ENCODE data around the gene CYP2A7.
"Not testable (repeated sequence)": the region's sequence is repeated elsewhere in the genome, so short reads cannot be mapped to it uniquely, and the experiment has no call there.

Gene CYP2A7

GRCh38 chr19:40896843-40897789 is 15.1 kb upstream of the CYP2A7 start:
- DNase-seq, result not testable (repeated sequence)

GRCh38 chr19:40896418-40896796 is 14.4 kb upstream of the CYP2A7 start:
- no peak for DNase-seq

- no peak for DNase-seq
Observed at GRCh38 chr19:40893112-40893511, 11.1 kb upstream of the CYP2A7 start.

DNA sequence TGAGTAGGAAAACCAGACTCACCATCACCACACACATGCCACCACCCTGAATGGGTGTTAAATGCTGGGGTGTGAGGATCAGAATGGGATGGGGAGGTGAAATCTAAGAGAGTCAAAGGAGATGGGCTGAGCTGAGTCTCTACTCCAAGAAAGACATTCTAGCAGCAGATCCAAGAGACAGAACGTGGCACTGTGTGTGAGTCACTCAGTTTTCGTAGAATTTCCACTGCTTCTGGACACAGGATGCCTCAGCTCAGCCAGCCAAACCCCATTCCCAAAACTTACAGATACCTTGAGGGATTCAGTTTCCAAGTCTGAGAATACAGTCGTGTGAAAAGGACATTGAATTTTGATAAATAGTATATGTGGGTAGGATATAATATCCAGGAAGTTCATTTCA is 7.3 kb upstream of the CYP2A7 start:
- DNase-seq, result no peak

- DNase-seq, result no peak
Observed at GRCh38 chr19:40888191-40888590, 6.2 kb upstream of the CYP2A7 start.

DNA sequence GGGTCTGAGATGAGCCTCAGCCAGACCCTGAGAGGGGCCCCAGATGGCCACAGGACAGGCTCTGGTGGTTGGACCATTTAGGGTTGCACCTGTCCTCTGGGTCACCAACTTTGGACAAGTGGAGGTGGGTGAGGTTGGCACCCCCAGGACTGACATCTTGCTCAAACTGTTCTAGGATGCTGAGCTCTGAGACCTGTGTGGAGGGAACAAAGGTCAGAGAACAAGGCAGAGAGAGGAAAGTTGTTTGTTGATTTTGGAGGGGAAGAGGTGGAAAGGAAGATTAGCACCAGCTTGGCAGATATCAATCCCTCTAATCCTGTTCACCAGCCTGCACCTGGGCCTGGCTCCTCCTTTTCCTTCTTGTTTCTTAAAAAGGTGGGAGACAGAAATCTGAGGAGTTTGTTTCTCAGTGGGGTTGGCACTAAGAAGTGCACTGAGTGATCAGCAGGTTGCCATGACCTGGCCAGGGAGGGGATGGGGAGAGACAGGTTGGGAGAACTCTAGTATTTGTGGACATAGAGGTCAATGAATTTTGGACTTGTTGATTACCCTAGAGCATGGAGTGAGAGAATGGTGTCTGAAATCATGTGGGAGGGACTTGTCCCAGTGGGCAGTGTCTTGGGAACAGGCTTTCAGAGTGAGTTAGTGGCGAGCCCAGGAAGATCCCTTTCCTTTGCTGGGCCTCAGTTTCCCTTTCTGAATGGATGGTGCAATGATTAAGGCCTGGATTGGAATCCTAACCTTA is 2.3 kb upstream of the CYP2A7 start:
- DNase-seq, result not testable (repeated sequence)

GRCh38 chr19:40879349-40879748 is 2.7 kb downstream of the CYP2A7 start:
- not testable (repeated sequence) for DNase-seq

DNA sequence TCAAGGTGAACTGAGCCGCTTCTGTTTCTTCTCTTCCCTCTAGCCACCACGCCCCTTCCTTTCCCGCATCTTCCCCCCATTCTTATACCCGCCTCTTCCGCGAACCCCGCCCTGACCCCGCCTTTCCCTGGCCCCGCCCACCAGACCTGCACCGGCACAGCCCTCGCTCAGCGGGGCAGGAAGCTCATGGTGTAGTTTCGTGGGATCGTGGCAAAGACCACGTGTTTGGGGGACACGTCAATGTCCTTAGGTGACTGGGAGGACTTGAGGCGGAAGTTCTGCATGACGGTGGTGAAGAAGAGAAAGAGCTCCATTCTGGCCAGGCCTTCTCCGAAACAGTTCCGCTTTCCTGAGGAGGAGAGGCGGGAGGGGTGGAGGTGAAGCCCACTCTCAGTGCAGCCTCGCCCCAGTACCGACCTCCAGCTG is 6.5 kb downstream of the CYP2A7 start:
- DNase-seq, result not testable (repeated sequence)

DNA sequence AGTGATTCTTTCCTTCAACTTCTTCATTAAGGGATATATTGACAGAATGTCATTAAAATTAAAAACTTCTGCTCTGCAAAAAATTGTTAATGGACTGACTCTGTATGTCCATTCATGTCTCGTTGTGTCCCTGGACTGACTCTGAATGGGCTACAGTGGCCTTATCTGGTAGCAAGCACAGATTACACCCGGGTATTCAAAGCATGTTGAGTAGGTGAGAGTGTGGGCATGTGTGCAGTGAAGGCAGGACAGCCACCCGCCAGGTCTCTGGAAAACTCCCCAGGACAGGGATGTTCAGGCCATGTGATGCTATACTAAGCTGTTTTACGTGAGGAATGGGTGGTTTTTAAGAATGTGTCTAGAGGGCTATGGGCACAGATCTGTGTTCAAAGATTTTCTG is 7.2 kb downstream of the CYP2A7 start:
- DNase-seq, result not testable (repeated sequence)

DNA sequence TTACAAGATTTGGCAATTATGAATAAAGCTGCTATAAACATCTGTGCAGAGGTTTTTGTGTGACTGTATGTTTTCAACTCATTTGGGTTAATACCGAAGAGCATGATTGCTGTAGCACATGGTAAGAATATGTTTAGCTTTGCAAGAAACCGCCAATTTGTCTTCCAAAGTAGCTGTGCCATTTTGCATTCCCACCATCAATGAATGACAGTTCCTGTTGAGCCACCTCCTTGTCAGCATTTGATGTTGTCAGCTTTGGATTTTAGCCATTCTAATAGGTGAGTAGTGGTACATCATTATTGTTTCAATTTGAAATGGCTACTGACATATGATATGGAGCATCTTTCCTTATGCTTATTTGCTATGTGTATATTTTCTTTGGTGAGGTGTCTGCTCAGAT is 8.2 kb downstream of the CYP2A7 start:
- DNase-seq, result not testable (repeated sequence)

DNA sequence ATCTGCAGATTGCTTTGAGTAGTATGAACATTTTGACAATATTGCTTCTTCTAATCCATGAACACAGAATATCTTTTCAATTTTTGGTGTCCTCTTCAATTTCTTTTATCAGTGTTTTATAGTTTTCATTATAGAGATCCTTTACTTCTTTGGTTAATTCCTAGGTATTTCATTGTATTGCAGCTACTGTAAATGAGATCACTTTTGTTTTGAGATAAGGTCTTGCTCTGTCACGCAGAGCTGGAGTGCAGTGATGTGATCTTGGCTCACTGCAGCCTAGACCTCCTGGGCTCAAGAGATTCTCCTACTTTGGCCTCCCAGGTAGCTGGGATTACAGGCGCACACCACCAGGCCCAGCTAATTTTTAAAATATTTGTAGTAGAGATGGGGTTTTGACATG is 9.8 kb downstream of the CYP2A7 start:
- no peak for DNase-seq

DNA sequence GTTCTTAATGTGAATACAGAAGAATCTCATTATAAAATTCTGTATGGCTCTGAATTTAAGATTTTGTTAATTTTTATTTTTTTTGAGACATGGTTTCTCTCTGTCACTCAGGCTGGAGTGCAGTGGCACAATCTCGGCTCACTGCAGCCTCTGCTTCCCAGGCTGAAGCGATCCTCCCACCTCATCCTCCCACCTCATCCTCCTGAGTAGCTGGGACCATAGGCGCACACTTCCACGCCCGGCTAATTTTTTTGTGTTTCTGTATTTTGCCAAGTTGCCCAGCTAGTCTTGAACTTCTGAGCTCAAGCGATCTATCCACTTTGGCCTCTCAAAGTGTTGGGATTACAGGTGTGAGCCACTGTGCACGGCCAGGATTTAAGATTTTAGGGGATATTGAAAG is 14.3 kb downstream of the CYP2A7 start:
- DNase-seq, result no peak

GRCh38 chr19:40864739-40865496 is 17.1 kb downstream of the CYP2A7 start:
- DNase-seq, result not testable (repeated sequence)

DNA sequence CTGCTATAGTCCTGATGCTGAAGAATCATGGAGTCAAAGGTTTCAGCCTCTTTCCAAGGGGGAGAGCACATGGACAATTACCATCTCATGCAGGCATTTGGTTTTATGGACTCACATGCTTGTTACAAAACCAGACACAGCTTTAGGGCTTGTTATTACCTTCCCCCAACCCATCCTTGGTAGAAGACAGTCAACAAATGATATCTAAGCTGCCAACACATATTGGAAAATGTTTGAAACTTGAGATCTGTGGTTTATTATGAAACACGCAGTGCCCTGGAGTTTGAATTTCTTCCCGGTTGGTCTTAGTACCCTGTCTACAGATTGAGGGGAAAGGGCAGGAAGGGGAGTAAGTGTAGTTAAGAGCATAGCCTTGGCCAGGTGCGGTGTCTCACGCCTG is 19.2 kb downstream of the CYP2A7 start:
- DNase-seq, result no peak

- DNase-seq, result no peak
Observed at GRCh38 chr19:40862333-40862732, 19.7 kb downstream of the CYP2A7 start.

DNA sequence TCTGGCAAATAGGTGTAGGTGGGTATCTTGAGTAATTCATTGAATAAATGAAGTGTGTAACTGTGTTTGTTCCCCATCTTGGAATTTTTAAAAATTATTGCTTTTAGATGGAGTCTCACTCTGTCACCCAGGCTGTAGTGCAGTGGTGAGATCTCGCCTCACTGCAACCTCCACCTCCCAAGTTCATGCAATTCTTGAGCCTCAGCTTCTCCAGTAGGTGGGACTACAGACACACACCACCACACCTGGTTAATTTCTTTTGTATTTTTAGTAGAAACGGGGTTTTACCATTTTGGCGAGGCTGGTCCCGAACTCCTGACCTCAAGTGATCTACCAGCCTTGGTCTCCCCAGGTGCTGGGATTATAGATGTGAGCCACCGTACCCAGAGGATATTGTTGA is 23.9 kb downstream of the CYP2A7 start:
- DNase-seq, result no peak

DNA sequence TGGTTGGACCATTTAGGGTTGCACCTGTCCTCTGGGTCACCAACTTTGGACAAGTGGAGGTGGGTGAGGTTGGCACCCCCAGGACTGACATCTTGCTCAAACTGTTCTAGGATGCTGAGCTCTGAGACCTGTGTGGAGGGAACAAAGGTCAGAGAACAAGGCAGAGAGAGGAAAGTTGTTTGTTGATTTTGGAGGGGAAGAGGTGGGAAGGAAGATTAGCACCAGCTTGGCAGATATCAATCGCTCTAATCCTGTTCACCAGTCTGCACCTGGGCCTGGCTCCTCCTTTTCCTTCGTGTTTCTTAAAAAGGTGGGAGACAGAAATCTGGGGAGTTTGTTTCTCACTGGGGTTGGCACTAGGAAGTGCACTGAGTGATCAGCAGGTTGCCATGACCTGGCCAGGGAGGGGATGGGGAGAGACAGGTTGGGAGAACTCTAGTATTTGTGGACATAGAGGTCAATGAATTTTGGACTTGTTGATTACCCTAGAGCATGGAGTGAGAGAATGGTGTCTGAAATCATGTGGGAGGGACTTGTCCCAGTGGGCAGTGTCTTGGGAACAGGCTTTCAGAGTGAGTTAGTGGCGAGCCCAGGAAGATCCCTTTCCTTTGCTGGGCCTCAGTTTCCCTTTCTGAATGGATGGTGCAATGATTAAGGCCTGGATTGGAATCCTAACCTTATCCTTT is 29.4 kb downstream of the CYP2A7 start:
- DNase-seq, result not testable (repeated sequence)

- DNase-seq, result not testable (repeated sequence)
Observed at GRCh38 chr19:40850277-40850676, 31.8 kb downstream of the CYP2A7 start, which contains the start of gene CYP2A6. Gene CYP2A6, minus strand, starts transcription at chr19:40850447. Its CDS starts 21 bp downstream, at chr19:40850426.

DNA sequence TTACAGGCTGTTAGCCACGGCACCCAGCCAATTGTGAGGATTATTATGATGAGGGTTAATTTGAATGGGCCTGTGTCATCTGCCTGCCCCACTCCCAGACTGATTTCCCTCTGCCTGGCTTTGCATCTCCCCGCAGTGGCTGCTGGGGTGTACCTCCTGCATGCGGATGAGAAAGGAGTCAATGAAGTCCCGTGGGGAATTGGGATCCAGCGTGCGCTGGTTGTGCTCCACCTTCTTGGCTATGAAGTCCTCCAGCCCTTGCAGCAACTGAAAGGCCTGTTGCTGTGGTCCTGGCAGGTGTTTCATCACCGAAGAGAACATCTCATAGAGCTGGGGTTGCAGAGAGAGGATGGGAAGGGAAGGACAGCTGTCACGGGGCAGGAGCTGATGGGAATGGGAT is 35.3 kb downstream of the CYP2A7 start:
- not testable (repeated sequence) for DNase-seq

DNA sequence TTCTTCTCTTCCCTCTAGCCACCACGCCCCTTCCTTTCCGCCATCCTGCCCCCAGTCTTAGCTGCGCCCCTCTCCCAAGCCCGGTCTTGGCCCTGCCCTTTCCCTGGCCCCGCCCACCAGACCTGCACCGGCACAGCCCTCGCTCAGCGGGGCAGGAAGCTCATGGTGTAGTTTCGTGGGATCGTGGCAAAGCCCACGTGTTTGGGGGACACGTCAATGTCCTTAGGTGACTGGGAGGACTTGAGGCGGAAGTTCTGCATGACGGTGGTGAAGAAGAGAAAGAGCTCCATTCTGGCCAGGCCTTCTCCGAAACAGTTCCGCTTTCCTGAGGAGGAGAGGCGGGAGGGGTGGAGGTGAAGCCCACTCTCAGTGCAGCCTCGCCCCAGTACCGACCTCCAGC is 38.4 kb downstream of the CYP2A7 start:
- not testable (repeated sequence) for DNase-seq

GRCh38 chr19:40842997-40843652 is 38.9 kb downstream of the CYP2A7 start:
- not testable (repeated sequence) for DNase-seq

- DNase-seq, result not testable (repeated sequence)
Observed at GRCh38 chr19:40842012-40842411, 40.0 kb downstream of the CYP2A7 start.

Measured in NCI-H1417 treated with DMSO at 0.1 percent for 48 hours (cell line).